ACHN (cell line): Measurements from ENCODE around the gene APP.
"Not testable (repeated sequence)": the region's sequence is repeated elsewhere in the genome, so short reads cannot be mapped to it uniquely, and the experiment has no call there.

Experiments
- DNase-seq: peaks from one replicate; pipeline ENCODE4 v3.0.0-alpha.2; 2015
- in situ Hi-C: cut with HindIII; loops from 2 replicates; pipeline ENCODE4 v1.10.0; 2017; ENCODE audit warnings: low sequenced_read_pairs, low pct_ligation_motif_present, low pct_unique_long_range_greater_than_20kb

The APP gene

GRCh38 chr21:25942135-25942534 lies 228.4 kb downstream of the APP start:
- in situ Hi-C loops, result no loop called here
- DNase-seq, result no peak

GRCh38 chr21:25939396-25939761 lies 231.2 kb downstream of the APP start:
- in situ Hi-C loops, result no loop called here
- DNase-seq, result no peak

GRCh38 chr21:25938658-25939395 lies 231.7 kb downstream of the APP start:
- no peak for DNase-seq
- in situ Hi-C loops, result no loop called here

- in situ Hi-C loops, result no loop called here
- DNase-seq, result no peak
Observed at GRCh38 chr21:25936776-25937175, 233.8 kb downstream of the APP start.

- in situ Hi-C loops, result no loop called here
- peak; percentile 64 for DNase-seq
Observed at GRCh38 chr21:25934771-25935224, 235.8 kb downstream of the APP start.

GRCh38 chr21:25934130-25934529 lies 236.4 kb downstream of the APP start:
- in situ Hi-C loops, result no loop called here
- DNase-seq, result no peak

GRCh38 chr21:25931765-25932164 lies 238.8 kb downstream of the APP start:
- DNase-seq, result no peak
- in situ Hi-C loops, result no loop called here

GRCh38 chr21:25929856-25930520 lies 240.6 kb downstream of the APP start:
- no peak for DNase-seq
- in situ Hi-C loops, result no loop called here

- in situ Hi-C loops, result no loop called here
- no peak for DNase-seq
Observed at GRCh38 chr21:25927195-25927880, 243.2 kb downstream of the APP start.

- DNase-seq, result no peak
- in situ Hi-C loops, result no loop called here
Observed at GRCh38 chr21:25925936-25926335, 244.6 kb downstream of the APP start.

GRCh38 chr21:25925064-25925800 lies 245.3 kb downstream of the APP start:
- in situ Hi-C loops, result no loop called here
- DNase-seq, result no peak

GRCh38 chr21:25918152-25918551 lies 252.4 kb downstream of the APP start:
- DNase-seq, in situ Hi-C loops: not testable (repeated sequence)

GRCh38 chr21:25916226-25916625 lies 254.3 kb downstream of the APP start:
- in situ Hi-C loops, result no loop called here
- no peak for DNase-seq

- in situ Hi-C loops, result no loop called here
Observed at GRCh38 chr21:25913479-25913878, 257.1 kb downstream of the APP start.

GRCh38 chr21:25912402-25912746 lies 258.2 kb downstream of the APP start:
- no peak for DNase-seq

More at GRCh38 chr21:25913479-25913878, 257.1 kb downstream of the APP start:
- no peak for DNase-seq

GRCh38 chr21:25911730-25912401 lies 258.7 kb downstream of the APP start:
- in situ Hi-C loops, result no loop called here
- DNase-seq, result no peak

More at GRCh38 chr21:25912402-25912746, 258.2 kb downstream of the APP start:
- in situ Hi-C loops, result no loop called here

- in situ Hi-C loops, result no loop called here
- no peak for DNase-seq
Observed at GRCh38 chr21:25910809-25911208, 259.8 kb downstream of the APP start.

GRCh38 chr21:25909341-25909740 lies 261.2 kb downstream of the APP start:
- in situ Hi-C loops, result no loop called here
- no peak for DNase-seq
